ENCODE measurements around the gene DIPK2A.

The DIPK2A gene

GRCh38 chr3:143950810-143951209, 20.8 kb upstream of the DIPK2A start:
- DNase-seq: no peak
- Histone ChIP-seq H3K27me3 (replicated peaks in 2 of 5; ENCODE audit: control insufficient read depth in 4 of 5, insufficient read depth in 5 of 5, low read length in 4 of 5) (no peaks in the 10 kb centered on the region), H3K9me3 (ENCODE audit: control extremely low read depth in 1 of 5, control insufficient read depth in 4 of 5, insufficient read depth in 2 of 5, low read depth in 1 of 5, low read length in 4 of 5) (no peaks in the 10 kb centered on the region), H3K4me1 (ENCODE audit: control extremely low read depth in 1 of 4, control insufficient read depth in 4 of 4, insufficient read depth in 4 of 4, low read length in 3 of 4) (peaks cover 0 to 5% (median 0%) of the 10 kb centered on the region in 4 experiments), H3K27ac (ENCODE audit: insufficient read depth in 1 of 2, low read depth in 1 of 2, low read length in 2 of 2, poor library complexity in 1 of 2, severe bottlenecking in 2 of 2) (no peak overlapping the region), H3K4me3 (ENCODE audit: control insufficient read depth in 1 of 7, extremely low read depth in 1 of 7, insufficient read depth in 4 of 7, low read depth in 2 of 7, low read length in 6 of 7) (no peak overlapping the region), H3K36me3 (ENCODE audit: control insufficient read depth in 4 of 4, insufficient read depth in 4 of 4, low read length in 3 of 4) (no peaks in the 10 kb centered on the region)
- CTCF ChIA-PET: interaction anchor here (0.6 to 2.1 kb wide), 7 partner anchors 12 to 251 kb away, joined by 3 to 9 read pairs (median 3); partner anchors contain the start of gene DIPK2A
- POLR2A ChIA-PET: no interaction called here
- 100% methylated on average over 1 of the region's 2 CpGs for WGBS (ENCODE audit: insufficient coverage)

DNA sequence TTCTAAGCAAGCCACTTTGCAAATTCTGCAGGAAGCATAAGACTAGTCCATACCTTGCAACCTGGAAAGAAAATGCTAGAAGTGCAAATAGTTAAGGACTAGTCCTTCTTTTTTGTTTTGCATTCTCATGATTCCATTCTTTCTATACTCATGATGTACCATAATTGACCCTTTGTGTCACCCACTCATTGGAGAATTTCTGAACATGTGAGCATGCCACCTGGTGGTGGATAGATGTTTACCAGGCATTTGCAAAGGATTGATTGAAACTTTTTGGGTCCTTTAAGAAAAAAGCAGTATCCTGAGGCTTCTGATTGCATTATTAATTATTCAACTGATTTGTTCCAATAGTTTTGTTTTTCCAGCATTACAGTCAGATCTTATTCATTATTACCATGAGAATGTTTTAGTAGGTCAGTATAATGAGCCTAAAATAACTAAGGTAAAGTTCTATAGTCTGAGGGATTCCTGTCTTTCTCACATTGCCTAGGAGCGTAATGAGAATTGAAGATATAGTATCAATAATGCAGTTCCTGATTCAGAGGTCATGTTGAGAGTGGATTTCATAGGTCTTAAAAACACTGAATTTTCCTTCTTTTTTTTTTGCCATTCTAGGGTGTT, 20.2 kb upstream of the DIPK2A start:
- ChIA-PET POLR2A (no interaction called here), CTCF (interaction anchor here (1.1 to 2.6 kb wide), 7 partner anchors 13 to 68 kb away, joined by 3 to 12 read pairs (median 4); no protein-coding TSS in a partner anchor)
- Histone ChIP-seq H3K9me3 (ENCODE audit: control extremely low read depth in 1 of 5, control insufficient read depth in 4 of 5, insufficient read depth in 2 of 5, low read depth in 1 of 5, low read length in 4 of 5) (no peaks in the 10 kb centered on the region), H3K4me3 (ENCODE audit: control insufficient read depth in 1 of 7, extremely low read depth in 1 of 7, insufficient read depth in 4 of 7, low read depth in 2 of 7, low read length in 6 of 7) (no peak overlapping the region), H3K4me1 (ENCODE audit: control extremely low read depth in 1 of 4, control insufficient read depth in 4 of 4, insufficient read depth in 4 of 4, low read length in 3 of 4) (peaks cover 0 to 5% (median 0%) of the 10 kb centered on the region in 4 experiments), H3K27ac (ENCODE audit: insufficient read depth in 1 of 2, low read depth in 1 of 2, low read length in 2 of 2, poor library complexity in 1 of 2, severe bottlenecking in 2 of 2) (no peak overlapping the region), H3K27me3 (replicated peaks in 2 of 5; ENCODE audit: control insufficient read depth in 4 of 5, insufficient read depth in 5 of 5, low read length in 4 of 5) (no peaks in the 10 kb centered on the region), H3K36me3 (ENCODE audit: control insufficient read depth in 4 of 4, insufficient read depth in 4 of 4, low read length in 3 of 4) (no peaks in the 10 kb centered on the region)
- peak; percentile 56 to 69 (median 67) for DNase-seq
- WGBS (ENCODE audit: insufficient coverage): 100% methylated on average over 1 of the region's 1 CpG

- no peaks in the 10 kb centered on the region for H3K36me3 ChIP-seq (ENCODE audit: control insufficient read depth in 4 of 4, insufficient read depth in 4 of 4, low read length in 3 of 4)
- 84% methylated on average over 3 of the region's 4 CpGs for WGBS (ENCODE audit: insufficient coverage)
- H3K4me3 ChIP-seq (ENCODE audit: control insufficient read depth in 1 of 7, extremely low read depth in 1 of 7, insufficient read depth in 4 of 7, low read depth in 2 of 7, low read length in 6 of 7): no peak overlapping the region
- H3K27ac ChIP-seq (ENCODE audit: insufficient read depth in 1 of 2, low read depth in 1 of 2, low read length in 2 of 2, poor library complexity in 1 of 2, severe bottlenecking in 2 of 2): no peak overlapping the region
- POLR2A ChIA-PET: no interaction called here
- no peaks in the 10 kb centered on the region for H3K27me3 ChIP-seq (replicated peaks in 2 of 5; ENCODE audit: control insufficient read depth in 4 of 5, insufficient read depth in 5 of 5, low read length in 4 of 5)
- no peaks in the 10 kb centered on the region for H3K9me3 ChIP-seq (ENCODE audit: control extremely low read depth in 1 of 5, control insufficient read depth in 4 of 5, insufficient read depth in 2 of 5, low read depth in 1 of 5, low read length in 4 of 5)
- DNase-seq: peak in 2 of 3 donors; percentile 28 to 49
- peaks cover 0 to 5% (median 2%) of the 10 kb centered on the region in 4 experiments for H3K4me1 ChIP-seq (ENCODE audit: control extremely low read depth in 1 of 4, control insufficient read depth in 4 of 4, insufficient read depth in 4 of 4, low read length in 3 of 4)
- CTCF ChIA-PET: interaction anchor here (0.7 to 2.6 kb wide), 9 partner anchors 12 to 669 kb away, joined by 3 to 12 read pairs (median 4); no protein-coding TSS in a partner anchor
Measured at GRCh38 chr3:143952569-143953072, 19.0 kb upstream of the DIPK2A start.

DNA sequence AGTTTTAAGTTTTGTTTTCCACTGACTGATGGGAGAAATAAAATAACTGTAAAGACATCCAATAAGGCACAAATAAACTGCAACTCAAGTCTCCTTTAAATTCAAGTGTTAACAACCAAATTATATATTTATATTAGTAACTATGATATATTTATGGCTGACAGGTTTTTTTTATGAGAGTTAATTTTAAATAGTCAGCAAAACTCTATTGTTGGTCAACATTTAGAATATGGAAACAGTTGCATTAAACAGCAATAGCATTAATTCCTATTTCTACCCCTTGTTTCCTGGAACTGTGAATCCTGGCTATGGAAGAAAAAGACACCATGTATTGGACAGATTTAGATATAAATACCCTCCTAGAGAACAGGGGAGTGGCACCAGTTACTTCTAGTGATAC, 16.5 kb upstream of the DIPK2A start:
- Histone ChIP-seq H3K27me3 (replicated peaks in 2 of 5; ENCODE audit: control insufficient read depth in 4 of 5, insufficient read depth in 5 of 5, low read length in 4 of 5) (no peaks in the 10 kb centered on the region), H3K4me1 (ENCODE audit: control extremely low read depth in 1 of 4, control insufficient read depth in 4 of 4, insufficient read depth in 4 of 4, low read length in 3 of 4) (peaks cover 0 to 5% (median 2%) of the 10 kb centered on the region in 4 experiments), H3K36me3 (ENCODE audit: control insufficient read depth in 4 of 4, insufficient read depth in 4 of 4, low read length in 3 of 4) (no peaks in the 10 kb centered on the region), H3K4me3 (ENCODE audit: control insufficient read depth in 1 of 7, extremely low read depth in 1 of 7, insufficient read depth in 4 of 7, low read depth in 2 of 7, low read length in 6 of 7) (no peak overlapping the region), H3K27ac (ENCODE audit: insufficient read depth in 1 of 2, low read depth in 1 of 2, low read length in 2 of 2, poor library complexity in 1 of 2, severe bottlenecking in 2 of 2) (no peak overlapping the region), H3K9me3 (ENCODE audit: control extremely low read depth in 1 of 5, control insufficient read depth in 4 of 5, insufficient read depth in 2 of 5, low read depth in 1 of 5, low read length in 4 of 5) (peaks cover 0 to 5% (median 0%) of the 10 kb centered on the region in 5 experiments)
- POLR2A ChIA-PET: no interaction called here
- CTCF ChIA-PET: interaction anchor here (1.3 to 1.4 kb wide), 2 partner anchors 7 to 17 kb away, joined by 4 read pairs; partner anchors contain the start of gene DIPK2A
- no peak for DNase-seq

DNA sequence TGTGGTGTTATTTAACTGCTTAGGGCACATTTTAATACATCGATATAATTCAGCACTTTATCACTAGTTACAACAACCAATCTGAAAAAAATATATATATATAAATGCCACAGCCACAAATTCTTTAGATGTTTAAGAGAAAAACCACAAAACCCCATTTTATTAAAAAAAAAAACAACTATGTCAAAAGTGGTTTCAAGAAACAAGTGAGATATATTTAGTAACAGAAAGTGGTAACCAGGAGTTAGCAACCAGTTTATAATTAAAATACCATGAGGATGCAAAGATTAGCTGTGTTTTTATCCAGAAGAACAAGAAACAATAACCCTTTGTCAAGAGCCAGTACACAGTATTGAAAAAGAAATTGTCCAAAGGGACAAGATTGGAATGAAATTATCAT, 14.8 kb upstream of the DIPK2A start:
- H3K27ac ChIP-seq (ENCODE audit: insufficient read depth in 1 of 2, low read depth in 1 of 2, low read length in 2 of 2, poor library complexity in 1 of 2, severe bottlenecking in 2 of 2): no peak overlapping the region
- peak in 1 of 3 donors; percentile 29 for DNase-seq
- WGBS (ENCODE audit: insufficient coverage): no CpG with 5 or more reads among the region's 1 CpG
- no peaks in the 10 kb centered on the region for H3K27me3 ChIP-seq (replicated peaks in 2 of 5; ENCODE audit: control insufficient read depth in 4 of 5, insufficient read depth in 5 of 5, low read length in 4 of 5)
- H3K4me3 ChIP-seq (ENCODE audit: control insufficient read depth in 1 of 7, extremely low read depth in 1 of 7, insufficient read depth in 4 of 7, low read depth in 2 of 7, low read length in 6 of 7): no peak overlapping the region
- peaks cover 0 to 5% (median 2%) of the 10 kb centered on the region in 4 experiments for H3K4me1 ChIP-seq (ENCODE audit: control extremely low read depth in 1 of 4, control insufficient read depth in 4 of 4, insufficient read depth in 4 of 4, low read length in 3 of 4)
- ChIA-PET CTCF (no interaction called here), POLR2A (interaction anchor here (1.0 kb wide), 1 partner anchor 15 kb away, joined by 4 read pairs; the partner anchor contains the start of gene DIPK2A)
- no peaks in the 10 kb centered on the region for H3K36me3 ChIP-seq (ENCODE audit: control insufficient read depth in 4 of 4, insufficient read depth in 4 of 4, low read length in 3 of 4)
- peaks cover 0 to 5% (median 0%) of the 10 kb centered on the region in 5 experiments for H3K9me3 ChIP-seq (ENCODE audit: control extremely low read depth in 1 of 5, control insufficient read depth in 4 of 5, insufficient read depth in 2 of 5, low read depth in 1 of 5, low read length in 4 of 5)

GRCh38 chr3:143957453-143957852, 14.2 kb upstream of the DIPK2A start:
- no peaks in the 10 kb centered on the region for H3K27me3 ChIP-seq (replicated peaks in 2 of 5; ENCODE audit: control insufficient read depth in 4 of 5, insufficient read depth in 5 of 5, low read length in 4 of 5)
- POLR2A ChIA-PET: interaction anchor here (1.0 kb wide), 1 partner anchor 14 kb away, joined by 4 read pairs; the partner anchor contains the start of gene DIPK2A
- H3K9me3 ChIP-seq (ENCODE audit: control extremely low read depth in 1 of 5, control insufficient read depth in 4 of 5, insufficient read depth in 2 of 5, low read depth in 1 of 5, low read length in 4 of 5): peaks cover 0 to 5% (median 0%) of the 10 kb centered on the region in 5 experiments
- DNase-seq: peak in 1 of 3 donors; percentile 31
- CTCF ChIA-PET: interaction anchor here (0.9 to 1.3 kb wide), 2 partner anchors 14 to 23 kb away, joined by 3 to 7 read pairs; partner anchors contain the start of gene DIPK2A
- H3K27ac ChIP-seq (ENCODE audit: insufficient read depth in 1 of 2, low read depth in 1 of 2, low read length in 2 of 2, poor library complexity in 1 of 2, severe bottlenecking in 2 of 2): no peak overlapping the region
- H3K4me3 ChIP-seq (ENCODE audit: control insufficient read depth in 1 of 7, extremely low read depth in 1 of 7, insufficient read depth in 4 of 7, low read depth in 2 of 7, low read length in 6 of 7): no peak overlapping the region
- H3K36me3 ChIP-seq (ENCODE audit: control insufficient read depth in 4 of 4, insufficient read depth in 4 of 4, low read length in 3 of 4): no peaks in the 10 kb centered on the region
- peaks cover 0 to 5% (median 2%) of the 10 kb centered on the region in 4 experiments for H3K4me1 ChIP-seq (ENCODE audit: control extremely low read depth in 1 of 4, control insufficient read depth in 4 of 4, insufficient read depth in 4 of 4, low read length in 3 of 4)

GRCh38 chr3:143958966-143959365, 12.7 kb upstream of the DIPK2A start:
- peaks cover 0 to 5% (median 2%) of the 10 kb centered on the region in 4 experiments for H3K4me1 ChIP-seq (ENCODE audit: control extremely low read depth in 1 of 4, control insufficient read depth in 4 of 4, insufficient read depth in 4 of 4, low read length in 3 of 4)
- CTCF ChIA-PET: no interaction called here
- no peak overlapping the region for H3K27ac ChIP-seq (ENCODE audit: insufficient read depth in 1 of 2, low read depth in 1 of 2, low read length in 2 of 2, poor library complexity in 1 of 2, severe bottlenecking in 2 of 2)
- H3K9me3 ChIP-seq (ENCODE audit: control extremely low read depth in 1 of 5, control insufficient read depth in 4 of 5, insufficient read depth in 2 of 5, low read depth in 1 of 5, low read length in 4 of 5): peaks cover 0 to 5% (median 1%) of the 10 kb centered on the region in 5 experiments
- DNase-seq: no peak
- H3K27me3 ChIP-seq (replicated peaks in 2 of 5; ENCODE audit: control insufficient read depth in 4 of 5, insufficient read depth in 5 of 5, low read length in 4 of 5): no peaks in the 10 kb centered on the region
- H3K4me3 ChIP-seq (ENCODE audit: control insufficient read depth in 1 of 7, extremely low read depth in 1 of 7, insufficient read depth in 4 of 7, low read depth in 2 of 7, low read length in 6 of 7): no peak overlapping the region
- H3K36me3 ChIP-seq (ENCODE audit: control insufficient read depth in 4 of 4, insufficient read depth in 4 of 4, low read length in 3 of 4): no peaks in the 10 kb centered on the region
- POLR2A ChIA-PET: no interaction called here

Data from common myeloid progenitor, CD34-positive (primary cell).